PFSK-1 (cell line): ENCODE data around the gene TNFAIP1.

Experiments
- FOXP2 ChIP-seq: optimal IDR thresholded peaks from 2 replicates; pipeline ENCODE3; 2011; ENCODE audit warnings: borderline replicate concordance, control low read depth, inconsistent platforms; ENCODE audit not compliant: insufficient read depth; ENCODE audit errors: extremely low read length, extremely low read depth
- POLR2AphosphoS5 ChIP-seq: IDR thresholded peaks from 2 replicates; pipeline ENCODE4 v1.6.1; 2012; ENCODE audit warnings: low read depth, mild to moderate bottlenecking, control low read depth, low read length, moderate library complexity
- REST ChIP-seq, 2 experiments: IDR thresholded peaks; 2 replicates each; pipeline versions ENCODE4 v1.6.1 to v1.8.0; 2011 to 2012; ENCODE audit warnings: low read depth in 2 of 2, low read length in 2 of 2, control low read depth in 1 of 2, inconsistent platforms in 1 of 2, mild to moderate bottlenecking in 1 of 2, moderate library complexity in 1 of 2; ENCODE audit not compliant: insufficient read depth in 1 of 2
- SIN3A ChIP-seq: IDR thresholded peaks from 2 replicates; pipeline ENCODE4 v1.6.1; 2012; ENCODE audit warnings: mild to moderate bottlenecking, low read length, moderate library complexity, borderline replicate concordance; ENCODE audit not compliant: insufficient read depth
- TAF1 ChIP-seq: IDR thresholded peaks from 2 replicates; pipeline ENCODE4 v1.6.1; 2012; ENCODE audit warnings: low read length, control low read depth, borderline replicate concordance; ENCODE audit not compliant: insufficient read depth

The TNFAIP1 gene

GRCh38 chr17:28293994-28294393 lies 41.6 kb upstream of the TNFAIP1 start:
- TF ChIP-seq SIN3A (no peak), REST (IDR thresholded peaks at IDR 0.05; ENCODE audit: insufficient read depth in 1 of 2, low read depth in 2 of 2, low read length in 2 of 2) (no peak), POLR2AphosphoS5 (no peak), FOXP2 (no peak), TAF1 (no peak)

GRCh38 chr17:28295677-28296578 lies 39.6 kb upstream of the TNFAIP1 start:
- no peak for TF ChIP-seq SIN3A
- TF ChIP-seq FOXP2 = no peak
- no peak for TF ChIP-seq REST (IDR thresholded peaks at IDR 0.05; ENCODE audit: insufficient read depth in 1 of 2, low read depth in 2 of 2, low read length in 2 of 2)
- TF ChIP-seq POLR2AphosphoS5 = no peak
- TF ChIP-seq TAF1 = no peak

GRCh38 chr17:28298449-28298848 lies 37.1 kb upstream of the TNFAIP1 start:
- TF ChIP-seq SIN3A (no peak), REST (IDR thresholded peaks at IDR 0.05; ENCODE audit: insufficient read depth in 1 of 2, low read depth in 2 of 2, low read length in 2 of 2) (no peak), FOXP2 (no peak), TAF1 (no peak), POLR2AphosphoS5 (no peak)

- no peak for TF ChIP-seq SIN3A
- no peak for TF ChIP-seq REST (IDR thresholded peaks at IDR 0.05; ENCODE audit: insufficient read depth in 1 of 2, low read depth in 2 of 2, low read length in 2 of 2)
Observed at GRCh38 chr17:28306954-28307401, 28.6 kb upstream of the TNFAIP1 start.

- TF ChIP-seq FOXP2 (no peak), SIN3A (no peak), TAF1 (no peak), POLR2AphosphoS5 (no peak), REST (IDR thresholded peaks at IDR 0.05; ENCODE audit: insufficient read depth in 1 of 2, low read depth in 2 of 2, low read length in 2 of 2) (no peak)
Observed at GRCh38 chr17:28313841-28314240, 21.7 kb upstream of the TNFAIP1 start.
